Spleen (tissue), 7 donors: Measurements from ENCODE around the gene RAB43.
A peak's percentile ranks its signal among the peaks of the same experiment; 100 is the strongest.

Experiments
- POLR2A ChIP-seq, 3 donors: fragments of 450-650 bp; IDR thresholded peaks; one replicate each; pipeline ENCODE4 v1.5.1; 2017; ENCODE audit warnings: antibody characterized with exemption in 3 of 3, mild to moderate bottlenecking in 1 of 3
- POLR2AphosphoS5 ChIP-seq, 3 donors: sonication (generic); formaldehyde crosslinking; IDR thresholded peaks; one replicate each; pipeline ENCODE4 v1.5.1; 2017; ENCODE audit warnings: antibody characterized with exemption in 3 of 3
- TF ChIP-seq, protein P1 (sequence below), 11 experiments: fragments of 200-600 bp in 7 of 11; fragments of 450-650 bp in 4 of 11; sonication (generic) in 4 of 11; IDR thresholded peaks in 8 of 11; conservative IDR thresholded peaks in 3 of 11; 1 replicate in 7 of 11; 2 replicates in 4 of 11; pipeline versions ENCODE4 v1.4.0 to v1.8.0; 2016 to 2021; ENCODE audit warnings: antibody characterized with exemption in 11 of 11, inconsistent platforms in 4 of 11, mild to moderate bottlenecking in 1 of 11
- donor health status: DM: no; HTN: no; CAD: no; lungs with moderate emphysema.
- donor health status: DM: no; HTN: no; CAD: no.
- donor health status: DM: no; HTN: no; CAD: no.

- TF ChIP-seq, protein P1, sequence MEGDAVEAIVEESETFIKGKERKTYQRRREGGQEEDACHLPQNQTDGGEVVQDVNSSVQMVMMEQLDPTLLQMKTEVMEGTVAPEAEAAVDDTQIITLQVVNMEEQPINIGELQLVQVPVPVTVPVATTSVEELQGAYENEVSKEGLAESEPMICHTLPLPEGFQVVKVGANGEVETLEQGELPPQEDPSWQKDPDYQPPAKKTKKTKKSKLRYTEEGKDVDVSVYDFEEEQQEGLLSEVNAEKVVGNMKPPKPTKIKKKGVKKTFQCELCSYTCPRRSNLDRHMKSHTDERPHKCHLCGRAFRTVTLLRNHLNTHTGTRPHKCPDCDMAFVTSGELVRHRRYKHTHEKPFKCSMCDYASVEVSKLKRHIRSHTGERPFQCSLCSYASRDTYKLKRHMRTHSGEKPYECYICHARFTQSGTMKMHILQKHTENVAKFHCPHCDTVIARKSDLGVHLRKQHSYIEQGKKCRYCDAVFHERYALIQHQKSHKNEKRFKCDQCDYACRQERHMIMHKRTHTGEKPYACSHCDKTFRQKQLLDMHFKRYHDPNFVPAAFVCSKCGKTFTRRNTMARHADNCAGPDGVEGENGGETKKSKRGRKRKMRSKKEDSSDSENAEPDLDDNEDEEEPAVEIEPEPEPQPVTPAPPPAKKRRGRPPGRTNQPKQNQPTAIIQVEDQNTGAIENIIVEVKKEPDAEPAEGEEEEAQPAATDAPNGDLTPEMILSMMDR (IDR thresholded peaks at IDR 0.05 in 8 of 11, conservative IDR thresholded peaks at IDR 0.05 in 3 of 11): no peak
- TF ChIP-seq POLR2AphosphoS5 (IDR thresholded peaks at IDR 0.05) (peak in 2 of 3 donors; percentile 5 to 25), POLR2A (IDR thresholded peaks at IDR 0.05) (no peak)
Measured at GRCh38 chr3:129046037-129046731, 75.4 kb downstream of the RAB43 start.
